SJSA1 (cell line): ENCODE results near the gene TAL1. TPM values are rescaled to one million over a fixed set of nuclear protein-coding genes. Genes with fewer than 3 reads are reported as not detected.
"Not testable (repeated sequence)": the region's sequence is repeated elsewhere in the genome, so short reads cannot be mapped to it uniquely, and the experiment has no call there.

ENCODE experiments used
- DNase-seq, 2 experiments: peaks; one replicate each; pipeline ENCODE4 v3.0.0-alpha.2; 2015 to 2020; ENCODE audit warnings: low spot score in 2 of 2, low read depth in 1 of 2
- H3K27ac ChIP-seq: fragments of 250-450 bp; sonication (Bioruptor Pico); 2 replicates; pipeline ENCODE4 v1.5.1; 2020; ENCODE audit warnings: mild to moderate bottlenecking, moderate library complexity
- H3K27me3 ChIP-seq: fragments of 250-450 bp; sonication (Bioruptor Pico); replicated peaks from 2 replicates; pipeline ENCODE4 v1.5.1; 2020; ENCODE audit warnings: mild to moderate bottlenecking, moderate library complexity
- H3K36me3 ChIP-seq: fragments of 250-450 bp; sonication (Bioruptor Pico); 2 replicates; pipeline ENCODE4 v1.5.1; 2020; ENCODE audit warnings: mild to moderate bottlenecking
- H3K4me1 ChIP-seq: fragments of 250-450 bp; sonication (Bioruptor Pico); replicated peaks from 2 replicates; pipeline ENCODE4 v1.6.1; 2021; ENCODE audit warnings: mild to moderate bottlenecking
- H3K4me3 ChIP-seq: fragments of 250-450 bp; sonication (Bioruptor Pico); 2 replicates; pipeline ENCODE4 v1.5.1; 2020; ENCODE audit warnings: mild to moderate bottlenecking
- H3K9me3 ChIP-seq: fragments of 250-450 bp; sonication (Bioruptor Pico); replicated peaks from 2 replicates; pipeline ENCODE4 v1.5.1; 2020; ENCODE audit warnings: mild to moderate bottlenecking
- total RNA-seq: library from RNA; depleted of rRNA; stranded (reverse); fragments of >200 nt; shearing (Covaris generic); gene quantifications from 2 replicates; pipeline ENCODE4 v1.2.3, GENCODE V29; 2014

Gene TAL1
- total RNA-seq, 1 experiment from 2014 or later, result not detected

DNA sequence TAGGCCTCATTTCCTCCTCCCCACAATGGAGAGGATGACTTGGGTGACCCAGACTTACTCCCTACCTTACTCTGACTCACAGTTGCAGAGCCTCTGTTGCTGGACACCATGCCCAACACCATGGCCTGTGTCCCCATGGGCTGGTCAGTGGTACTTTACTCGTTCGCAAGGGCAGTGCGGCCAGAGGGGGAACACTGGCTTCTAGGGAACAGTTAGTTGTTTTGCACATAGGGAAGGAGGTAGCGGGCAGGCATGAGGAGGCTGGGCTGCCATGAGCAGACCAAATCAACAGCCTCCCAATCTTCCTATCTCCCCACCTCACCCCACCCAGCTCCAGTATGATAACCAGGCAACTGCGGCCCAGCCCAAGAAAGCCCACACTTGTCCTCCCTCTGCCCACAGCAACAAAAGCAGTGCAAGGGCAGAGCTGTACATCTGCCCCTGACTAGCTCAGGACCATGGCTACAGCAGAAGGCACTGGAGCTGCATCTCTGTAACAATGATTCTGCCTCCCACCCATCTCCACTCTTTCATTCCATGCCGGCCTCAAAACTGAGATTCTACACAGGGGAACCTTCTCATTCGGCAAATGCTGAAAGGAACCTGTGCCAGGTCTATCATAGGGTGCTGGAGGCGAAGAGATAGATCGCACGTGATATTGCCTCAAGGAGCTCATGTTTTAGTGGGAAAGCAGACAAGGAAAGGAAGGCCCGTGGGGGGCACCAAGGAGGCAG, 18.6 kb downstream of the TAL1 start:
- Histone ChIP-seq H3K27me3 (no peaks in the 10 kb centered on the region), H3K4me1 (peaks cover 8% of the 10 kb centered on the region), H3K27ac (no peak overlapping the region), H3K4me3 (no peak overlapping the region), H3K36me3 (no peaks in the 10 kb centered on the region), H3K9me3 (no peaks in the 10 kb centered on the region)
- no peak for DNase-seq

- H3K4me3 ChIP-seq, result no peak overlapping the region
Measured at GRCh38 chr1:47212636-47213229, 19.3 kb downstream of the TAL1 start.

GRCh38 chr1:47211796-47212269, 20.2 kb downstream of the TAL1 start:
- no peaks in the 10 kb centered on the region for H3K9me3 ChIP-seq
- no peak for DNase-seq

More at GRCh38 chr1:47212636-47213229, 19.3 kb downstream of the TAL1 start:
- Histone ChIP-seq H3K36me3 (no peaks in the 10 kb centered on the region), H3K27ac (no peak overlapping the region), H3K9me3 (no peaks in the 10 kb centered on the region), H3K4me1 (peaks cover 15% of the 10 kb centered on the region), H3K27me3 (no peaks in the 10 kb centered on the region)
- no peak for DNase-seq

GRCh38 chr1:47210666-47211065, 21.4 kb downstream of the TAL1 start:
- Histone ChIP-seq H3K9me3 (no peaks in the 10 kb centered on the region), H3K27ac (no peak overlapping the region), H3K4me3 (no peak overlapping the region), H3K27me3 (no peaks in the 10 kb centered on the region), H3K36me3 (no peaks in the 10 kb centered on the region), H3K4me1 (peaks cover 17% of the 10 kb centered on the region)
- DNase-seq, result no peak

More at GRCh38 chr1:47211796-47212269, 20.2 kb downstream of the TAL1 start:
- Histone ChIP-seq H3K27me3 (no peaks in the 10 kb centered on the region), H3K4me3 (no peak overlapping the region), H3K36me3 (no peaks in the 10 kb centered on the region), H3K4me1 (peaks cover 17% of the 10 kb centered on the region), H3K27ac (no peak overlapping the region)

- H3K27me3 ChIP-seq, result no peaks in the 10 kb centered on the region
- DNase-seq, result no peak
- H3K4me3 ChIP-seq, result no peak overlapping the region
- no peaks in the 10 kb centered on the region for H3K36me3 ChIP-seq
- H3K27ac ChIP-seq, result no peak overlapping the region
- H3K9me3 ChIP-seq, result no peaks in the 10 kb centered on the region
- peaks cover 17% of the 10 kb centered on the region for H3K4me1 ChIP-seq
Measured at GRCh38 chr1:47209725-47210325, 22.2 kb downstream of the TAL1 start.

GRCh38 chr1:47209091-47209490, 22.9 kb downstream of the TAL1 start:
- Histone ChIP-seq H3K9me3 (no peaks in the 10 kb centered on the region), H3K27ac (no peak overlapping the region), H3K36me3 (no peaks in the 10 kb centered on the region), H3K4me3 (no peak overlapping the region), H3K27me3 (no peaks in the 10 kb centered on the region), H3K4me1 (peaks cover 17% of the 10 kb centered on the region)
- DNase-seq, result no peak

- no peak overlapping the region for H3K27ac ChIP-seq
- peaks cover 17% of the 10 kb centered on the region for H3K4me1 ChIP-seq
- H3K9me3 ChIP-seq, result no peaks in the 10 kb centered on the region
- no peak overlapping the region for H3K4me3 ChIP-seq
- no peak for DNase-seq
- H3K27me3 ChIP-seq, result no peaks in the 10 kb centered on the region
- H3K36me3 ChIP-seq, result no peaks in the 10 kb centered on the region
Measured at GRCh38 chr1:47208374-47208850, 23.6 kb downstream of the TAL1 start.

- H3K9me3 ChIP-seq, result 0 out of 2 replicates have a peak, but pooled peaks cover under 1% of the 10 kb centered on the region
- no peaks in the 10 kb centered on the region for H3K36me3 ChIP-seq
- peak in 1 of 2 experiments; percentile 30 for DNase-seq
- no peak overlapping the region for H3K4me3 ChIP-seq
- no peak overlapping the region for H3K27ac ChIP-seq
- no peaks in the 10 kb centered on the region for H3K27me3 ChIP-seq
- H3K4me1 ChIP-seq, result peaks cover 17% of the 10 kb centered on the region
Measured at GRCh38 chr1:47207803-47208373, 24.1 kb downstream of the TAL1 start.

- H3K27ac ChIP-seq, result no peak overlapping the region
- no peak for DNase-seq
- H3K4me3 ChIP-seq, result no peak overlapping the region
Measured at GRCh38 chr1:47205918-47206317, 26.1 kb downstream of the TAL1 start.

DNA sequence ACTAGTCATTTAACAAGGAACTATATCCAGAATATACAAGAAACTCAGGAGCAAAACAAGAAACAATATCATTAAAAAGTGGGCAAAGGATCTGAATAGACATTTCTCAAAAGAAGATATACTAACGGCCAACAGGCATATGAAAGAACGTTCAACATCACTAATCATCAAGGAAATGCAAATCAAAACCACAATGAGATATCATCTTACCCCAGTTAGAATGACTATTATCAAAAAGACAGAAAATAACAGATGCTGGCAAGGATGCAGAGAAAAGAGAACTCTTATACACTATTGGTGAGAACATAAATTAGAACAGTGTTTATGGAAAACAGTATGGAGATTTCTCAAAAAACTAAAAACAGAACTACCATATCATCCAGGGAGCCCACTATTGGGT, 28.5 kb downstream of the TAL1 start:
- H3K9me3 ChIP-seq, H3K36me3 ChIP-seq, H3K4me3 ChIP-seq, DNase-seq, H3K27me3 ChIP-seq, H3K27ac ChIP-seq: not testable (repeated sequence)
- H3K4me1 ChIP-seq, result peaks cover 11% of the 10 kb centered on the region

More at GRCh38 chr1:47205918-47206317, 26.1 kb downstream of the TAL1 start:
- H3K27me3 ChIP-seq, result no peaks in the 10 kb centered on the region
- H3K9me3 ChIP-seq, result 0 out of 2 replicates have a peak, but pooled peaks cover 2% of the 10 kb centered on the region
- no peaks in the 10 kb centered on the region for H3K36me3 ChIP-seq
- peaks cover 17% of the 10 kb centered on the region for H3K4me1 ChIP-seq

- Histone ChIP-seq H3K27ac (no peak overlapping the region), H3K4me3 (no peak overlapping the region), H3K9me3 (0 out of 2 replicates have a peak, but pooled peaks cover 2% of the 10 kb centered on the region), H3K4me1 (no peaks in the 10 kb centered on the region), H3K36me3 (no peaks in the 10 kb centered on the region), H3K27me3 (no peaks in the 10 kb centered on the region)
- DNase-seq, result no peak
Measured at GRCh38 chr1:47201179-47201578, 30.8 kb downstream of the TAL1 start.

GRCh38 chr1:47198214-47198613, 33.8 kb downstream of the TAL1 start:
- Histone ChIP-seq H3K27me3 (no peaks in the 10 kb centered on the region), H3K27ac (no peak overlapping the region), H3K36me3 (no peaks in the 10 kb centered on the region), H3K4me1 (no peaks in the 10 kb centered on the region), H3K9me3 (0 out of 2 replicates have a peak, but pooled peaks cover 2% of the 10 kb centered on the region), H3K4me3 (no peak overlapping the region)
- DNase-seq, result no peak

GRCh38 chr1:47196622-47197021, 35.4 kb downstream of the TAL1 start:
- H3K36me3 ChIP-seq, result no peaks in the 10 kb centered on the region
- H3K4me1 ChIP-seq, result peaks cover 6% of the 10 kb centered on the region
- H3K27me3 ChIP-seq, result no peaks in the 10 kb centered on the region
- DNase-seq, result no peak
- H3K27ac ChIP-seq, result no peak overlapping the region
- H3K9me3 ChIP-seq, result no peaks in the 10 kb centered on the region
- no peak overlapping the region for H3K4me3 ChIP-seq
